ENCODE data around the gene L3MBTL3.
"Not testable (repeated sequence)": the region's sequence is repeated elsewhere in the genome, so short reads cannot be mapped to it uniquely, and the experiment has no call there.

L3MBTL3 gene

DNA sequence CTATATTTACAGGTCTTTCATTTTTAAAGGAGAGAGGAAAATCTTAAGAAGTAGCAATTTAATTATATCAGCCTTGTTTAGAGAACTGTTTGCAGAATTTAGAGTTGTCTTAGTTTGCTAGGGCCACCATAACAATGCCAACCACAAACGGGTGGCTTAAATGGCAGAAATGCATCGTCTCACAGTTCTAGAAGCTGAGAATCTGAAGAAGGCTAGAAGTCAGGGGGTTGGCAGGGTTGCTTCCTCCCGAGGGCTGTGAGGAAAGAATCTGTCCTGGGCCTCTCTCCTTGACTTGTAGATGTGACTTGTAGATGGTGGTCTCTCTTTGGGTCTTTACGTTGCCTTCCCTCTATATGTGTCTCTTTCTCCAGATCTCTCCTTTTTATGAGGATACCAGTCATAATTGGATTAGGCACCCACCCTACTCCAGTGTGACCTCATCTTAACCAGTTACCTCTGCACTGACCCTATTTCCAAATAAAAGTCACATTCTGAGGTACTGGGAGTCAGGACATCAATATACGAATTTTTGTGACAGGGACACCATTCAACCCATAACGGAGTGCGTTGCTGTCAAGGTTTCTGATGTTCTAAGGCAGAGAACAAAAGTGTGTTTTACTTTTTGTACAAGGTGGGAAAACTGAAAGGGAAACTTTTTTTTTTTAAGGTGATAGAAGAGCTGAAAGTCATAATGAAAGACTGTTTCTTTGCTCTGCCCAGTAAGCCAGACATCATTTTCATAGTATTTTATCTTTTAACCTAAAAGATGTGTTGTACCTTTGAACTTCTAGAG is 119.9 kb downstream of the L3MBTL3 start:
- DNase-seq = no peak

DNA sequence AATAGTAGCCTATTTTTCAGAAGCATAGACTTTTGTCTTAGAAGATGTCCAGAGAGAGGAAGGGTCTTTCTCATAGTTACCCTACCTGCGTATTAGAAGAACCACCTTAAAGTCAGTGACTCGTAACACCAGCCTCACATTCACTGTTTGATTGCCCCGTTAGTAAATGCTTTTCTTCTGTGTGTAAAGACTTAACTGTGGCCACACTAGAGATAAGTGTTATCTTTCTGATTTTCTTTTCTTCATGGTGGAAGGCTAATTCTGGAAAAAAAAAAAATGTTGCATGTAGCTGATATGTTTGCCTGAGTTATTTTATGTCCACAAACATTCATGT is 120.5 kb downstream of the L3MBTL3 start:
- DNase-seq = no peak

DNA sequence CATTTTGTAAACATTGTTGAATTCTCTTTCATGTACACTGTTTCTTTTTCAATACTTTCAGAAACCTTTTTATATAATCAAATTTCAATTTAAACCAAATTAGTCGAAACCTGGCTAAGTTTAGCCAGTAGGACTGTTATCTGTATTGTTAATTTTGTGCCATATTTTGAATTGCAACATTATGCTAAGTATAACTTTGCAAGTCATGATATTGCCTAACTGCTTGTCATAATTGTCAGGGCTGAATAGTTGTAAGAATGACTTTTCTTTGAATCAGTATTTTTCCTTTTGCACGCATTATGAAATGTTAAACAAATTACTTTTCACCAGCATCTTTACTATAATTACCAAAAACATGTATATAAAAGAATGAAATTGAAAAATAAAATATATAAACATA is 121.7 kb downstream of the L3MBTL3 start:
- no peak for DNase-seq

DNA sequence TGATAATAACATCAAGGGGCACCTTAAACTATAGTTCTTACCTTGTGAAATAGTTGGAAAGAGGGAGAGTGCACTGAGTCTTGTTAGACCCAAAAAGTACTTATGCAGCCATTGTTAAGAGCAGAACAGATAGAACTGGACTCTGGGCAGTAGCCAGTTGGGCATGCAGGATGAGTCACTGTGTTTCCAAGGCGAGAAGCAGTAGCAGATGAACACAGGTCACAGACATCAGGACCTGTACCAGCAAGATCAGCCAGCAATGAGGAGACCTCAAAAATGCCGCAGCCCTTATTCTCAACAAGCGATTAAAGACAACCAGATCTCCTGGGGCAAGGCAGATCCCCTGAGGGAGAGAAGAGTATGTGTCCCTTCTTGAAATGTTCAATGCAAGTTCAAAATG is 125.3 kb downstream of the L3MBTL3 start:
- DNase-seq = no peak

DNA sequence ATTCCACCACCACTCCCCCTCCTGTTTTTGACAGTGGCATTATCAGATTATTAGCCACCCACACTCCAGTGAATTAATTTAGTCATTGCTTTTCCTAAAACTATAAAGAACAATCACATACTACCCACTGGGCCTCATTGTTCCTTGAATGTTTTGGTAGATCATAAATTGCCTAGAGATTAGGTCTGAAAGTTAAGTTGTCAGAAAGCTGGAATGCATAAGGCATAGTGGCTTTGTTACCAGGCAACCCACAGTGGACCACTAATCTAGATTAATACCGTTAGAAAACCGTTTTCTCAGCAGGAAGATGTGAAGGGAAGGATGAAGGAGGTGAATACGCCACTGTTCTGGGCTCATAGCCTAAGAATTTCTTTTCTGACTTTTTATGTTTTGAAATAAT is 128.7 kb downstream of the L3MBTL3 start:
- DNase-seq = no peak

DNA sequence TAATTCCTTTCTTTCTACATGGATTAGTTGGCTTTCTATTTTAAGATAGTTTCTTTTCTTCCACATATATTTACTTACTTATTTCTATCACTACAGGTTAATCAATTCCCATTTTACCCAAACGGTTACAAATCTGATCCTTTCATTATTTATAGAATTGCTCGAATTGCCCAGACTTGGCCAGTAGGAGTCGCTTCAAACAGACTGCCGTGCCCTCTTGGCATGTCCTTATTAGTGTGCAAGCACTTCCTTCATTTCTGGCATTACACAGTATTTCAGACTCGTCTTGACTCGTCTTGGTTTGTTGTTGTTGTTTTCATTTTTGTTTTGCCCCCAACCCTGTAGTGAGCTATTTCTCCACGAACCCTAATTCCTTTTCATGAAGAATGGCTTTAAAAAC is 129.8 kb downstream of the L3MBTL3 start:
- DNase-seq = no peak

DNA sequence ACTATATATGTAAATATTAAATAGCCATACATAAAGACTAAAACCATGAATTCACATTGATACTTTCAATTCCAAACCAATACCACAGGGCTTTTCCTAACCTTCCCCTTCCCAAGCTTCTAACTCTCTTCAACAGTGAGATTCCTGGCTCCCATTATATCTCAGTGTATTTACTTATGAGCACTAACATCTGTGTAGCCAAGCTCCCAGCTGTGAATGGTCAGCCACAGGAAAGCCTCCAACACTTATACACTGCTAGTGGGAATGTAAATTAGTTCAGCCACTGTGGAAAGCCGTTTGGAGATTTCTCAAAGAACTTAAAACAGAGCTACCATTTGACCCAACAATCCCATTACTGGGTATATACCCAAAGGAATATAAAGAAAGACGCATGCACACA is 130.6 kb downstream of the L3MBTL3 start:
- DNase-seq = not testable (repeated sequence)

DNA sequence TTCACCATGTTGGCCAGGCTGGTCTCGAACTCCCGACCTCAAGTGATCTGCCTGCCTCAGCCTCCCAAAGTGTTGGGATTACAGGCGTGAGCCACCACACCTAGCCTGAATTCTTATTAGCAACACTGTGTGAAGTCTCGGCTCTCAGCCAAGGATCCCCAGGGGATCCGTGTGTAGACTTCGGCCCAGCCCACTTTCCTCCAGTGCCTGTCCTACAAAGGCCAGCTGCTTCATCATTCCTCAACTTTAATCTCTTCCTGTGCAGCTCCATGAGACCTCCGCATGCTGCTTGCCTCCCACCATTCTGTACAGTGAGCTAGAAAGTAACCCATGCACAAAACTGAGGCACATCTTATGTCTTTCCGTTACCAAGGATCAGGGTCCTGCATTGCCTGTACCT is 132.5 kb downstream of the L3MBTL3 start:
- no peak for DNase-seq

DNA sequence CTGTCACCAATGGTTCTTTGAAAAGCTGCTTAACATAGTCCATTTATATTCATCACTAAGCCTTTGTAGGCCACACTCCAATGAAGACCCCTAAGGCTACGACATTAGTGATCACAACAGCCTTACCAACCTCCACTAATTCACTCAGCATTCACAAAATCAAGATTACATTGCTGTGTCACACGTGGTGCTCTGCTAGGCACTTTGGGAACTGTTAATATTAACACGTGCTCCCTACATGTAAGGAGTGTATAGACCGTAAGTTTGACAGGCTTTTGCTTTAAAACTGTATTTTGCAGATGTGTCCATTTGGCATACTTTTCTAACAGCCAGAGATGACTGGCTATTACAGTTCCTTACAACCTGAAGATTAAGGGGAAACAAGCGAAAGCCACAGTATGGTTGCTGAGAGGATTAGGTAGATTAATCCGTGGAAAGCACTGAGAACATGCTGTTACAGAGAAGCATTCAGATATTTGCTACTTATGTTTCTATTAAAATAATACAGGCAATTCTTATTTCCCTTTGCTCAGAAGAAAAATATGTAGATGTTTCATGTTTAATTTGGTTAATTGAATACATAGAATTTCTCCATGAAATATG is 134.6 kb downstream of the L3MBTL3 start:
- no peak for DNase-seq

DNA sequence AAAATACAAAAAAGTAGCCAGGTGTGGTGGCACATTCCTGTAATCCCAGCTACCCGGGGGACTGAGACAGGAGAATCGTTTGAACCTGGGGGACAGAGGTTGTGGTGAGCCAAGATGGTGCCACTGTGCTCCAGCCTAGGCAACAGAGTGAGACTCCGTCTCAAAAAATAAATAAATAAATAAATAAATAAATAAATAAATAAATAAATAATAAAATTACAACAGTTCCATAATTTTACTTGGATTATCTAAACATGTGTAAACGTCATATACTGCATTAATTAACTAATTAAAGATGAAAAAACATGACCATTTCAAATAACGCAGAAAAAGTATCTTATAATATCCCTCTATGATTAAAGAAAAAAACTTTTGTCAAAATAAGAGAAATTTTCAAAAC is 138.5 kb downstream of the L3MBTL3 start:
- no peak for DNase-seq

DNA sequence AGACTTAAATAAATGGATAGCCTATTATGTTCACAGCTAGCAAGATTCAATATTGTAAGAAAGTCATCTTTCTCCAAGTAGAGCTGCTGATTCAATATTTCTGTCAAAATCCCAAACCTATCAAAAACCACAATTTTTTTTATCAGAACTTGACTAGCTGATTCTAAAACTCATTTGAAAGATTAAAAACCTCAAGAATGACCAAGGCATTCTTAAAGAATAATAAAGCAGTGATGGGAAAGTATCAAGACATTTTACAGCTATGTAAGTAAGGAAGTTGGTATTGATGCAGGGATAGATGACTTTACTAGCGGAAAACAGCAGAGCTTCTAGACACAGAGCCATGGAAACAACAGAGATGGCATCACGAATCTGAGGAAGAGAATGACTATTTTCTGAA is 139.7 kb downstream of the L3MBTL3 start:
- no peak for DNase-seq

DNA sequence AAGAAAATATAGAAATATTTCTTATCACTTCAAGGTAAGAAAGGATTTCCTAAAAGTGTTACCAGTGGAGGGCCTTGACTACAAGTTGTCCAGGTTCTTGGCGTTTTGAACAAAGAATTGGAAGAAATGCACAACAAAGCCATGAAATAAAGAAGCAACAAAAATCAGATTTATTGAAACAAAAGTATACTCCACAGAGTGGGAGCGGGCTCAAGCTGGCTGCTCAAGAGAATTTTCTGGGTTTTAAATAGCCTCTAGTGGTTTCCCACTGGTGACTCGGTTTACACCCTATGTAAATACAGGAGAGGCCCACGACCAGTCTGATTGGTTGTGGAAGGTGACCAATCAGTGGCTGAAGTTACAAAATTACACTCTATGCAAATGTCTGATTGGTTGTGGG is 140.2 kb downstream of the L3MBTL3 start:
- DNase-seq = no peak

DNA sequence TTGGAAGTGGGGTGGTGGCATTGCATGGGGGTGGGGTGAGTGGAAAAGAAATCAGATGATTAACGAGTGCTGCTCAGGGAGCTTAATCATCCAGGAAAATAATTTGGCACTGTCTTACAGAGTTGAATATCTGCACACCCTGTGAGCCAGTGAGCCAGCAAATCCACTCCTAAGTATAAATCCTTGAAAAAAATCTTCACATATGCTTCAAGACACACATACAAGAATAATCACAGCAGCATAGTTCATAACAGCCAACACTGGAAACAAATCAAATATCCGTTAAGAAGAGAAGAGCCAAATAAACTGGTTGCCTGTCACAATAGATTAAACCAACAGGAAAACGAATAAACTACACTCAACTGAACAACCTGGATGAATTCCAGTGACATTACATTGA is 141.6 kb downstream of the L3MBTL3 start:
- no peak for DNase-seq

DNA sequence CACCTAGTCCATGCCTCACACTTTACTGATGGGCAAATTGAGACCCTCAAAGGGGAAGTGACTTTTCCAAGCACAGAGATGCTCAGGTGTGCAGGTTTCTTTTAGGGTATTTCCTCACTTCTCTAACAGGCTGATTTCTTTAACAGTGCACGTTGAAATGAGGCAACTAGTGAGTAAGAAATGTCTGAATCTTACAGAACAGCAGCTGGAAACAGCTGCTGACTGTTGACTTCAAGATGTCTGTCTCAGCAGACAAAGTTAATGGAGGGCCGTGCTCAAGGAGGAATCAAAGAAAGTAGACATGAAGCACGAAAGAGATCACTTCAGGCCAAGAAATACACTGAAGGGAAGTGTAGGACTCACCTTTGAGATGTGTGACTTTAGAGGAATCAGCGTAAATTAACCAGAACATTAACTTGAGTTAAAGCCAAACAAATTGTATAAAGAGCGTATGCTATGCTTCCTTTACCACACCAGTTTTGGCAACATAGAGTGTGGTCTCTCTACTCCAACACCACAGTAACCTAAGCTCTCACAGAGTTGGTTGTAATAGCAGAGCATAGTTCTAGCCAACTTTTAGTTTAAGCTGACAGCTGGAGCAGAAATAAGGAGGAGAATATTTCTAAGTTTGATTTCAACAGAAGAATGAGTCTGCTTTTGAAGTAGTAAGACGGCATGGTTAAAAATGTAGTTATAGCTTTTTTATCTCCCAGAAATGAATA is 143.5 kb downstream of the L3MBTL3 start:
- DNase-seq = peak; percentile 5

DNA sequence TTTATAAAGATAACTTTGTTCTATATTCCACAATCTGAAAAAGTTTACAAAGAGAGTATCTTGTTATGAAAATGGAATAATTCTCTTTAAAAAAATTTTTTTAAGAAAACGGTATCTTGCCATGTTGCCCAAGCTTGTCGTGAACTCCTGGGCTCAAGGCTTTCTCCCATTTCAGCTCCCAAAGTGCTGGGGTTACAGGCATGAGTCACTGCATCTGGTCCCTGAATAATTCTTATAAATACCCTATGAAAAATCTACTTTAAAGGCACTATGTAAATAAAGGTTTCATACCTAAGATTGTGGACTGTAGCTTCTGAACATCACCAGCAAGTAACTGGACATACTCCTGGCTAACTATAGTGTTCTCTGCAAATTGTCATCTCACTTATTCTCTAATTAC is 144.0 kb downstream of the L3MBTL3 start:
- no peak for DNase-seq

DNA sequence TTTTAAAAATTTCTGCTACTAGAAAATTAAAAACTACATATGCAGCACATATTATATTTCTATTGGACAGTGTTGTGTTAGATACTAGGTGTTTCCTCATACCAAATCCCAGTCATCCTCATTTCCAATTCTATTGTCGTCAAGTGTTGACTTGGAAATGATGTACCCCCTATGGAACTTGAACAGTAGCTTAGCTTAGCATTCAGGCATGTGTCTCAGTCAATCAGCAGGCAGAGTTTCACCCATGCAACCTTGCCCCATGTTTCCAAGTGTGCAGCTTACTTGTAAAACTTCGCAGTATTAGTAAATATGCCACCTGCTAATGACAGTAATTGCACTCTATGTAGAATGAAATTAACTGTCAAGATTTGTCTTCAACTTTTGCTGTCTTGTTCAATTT is 144.9 kb downstream of the L3MBTL3 start:
- no peak for DNase-seq

DNA sequence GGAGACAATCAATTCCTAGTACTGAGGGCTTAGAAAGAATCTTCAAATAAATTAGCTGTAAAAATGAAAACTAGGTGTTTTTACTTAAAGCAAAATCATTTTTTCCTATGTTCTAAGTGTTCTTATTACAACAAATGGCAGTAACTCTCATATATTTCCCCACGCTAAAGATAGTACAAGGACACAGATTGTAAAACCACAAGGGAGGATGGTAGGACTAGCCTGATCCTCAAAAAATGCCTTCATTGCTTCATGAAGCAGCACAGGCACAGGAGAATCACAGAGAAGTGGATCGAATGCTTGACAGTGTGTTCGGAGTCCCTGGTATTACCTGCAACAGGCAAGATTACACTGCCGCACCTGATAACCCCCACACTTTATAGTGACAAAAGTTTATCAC is 145.9 kb downstream of the L3MBTL3 start:
- no peak for DNase-seq

DNA sequence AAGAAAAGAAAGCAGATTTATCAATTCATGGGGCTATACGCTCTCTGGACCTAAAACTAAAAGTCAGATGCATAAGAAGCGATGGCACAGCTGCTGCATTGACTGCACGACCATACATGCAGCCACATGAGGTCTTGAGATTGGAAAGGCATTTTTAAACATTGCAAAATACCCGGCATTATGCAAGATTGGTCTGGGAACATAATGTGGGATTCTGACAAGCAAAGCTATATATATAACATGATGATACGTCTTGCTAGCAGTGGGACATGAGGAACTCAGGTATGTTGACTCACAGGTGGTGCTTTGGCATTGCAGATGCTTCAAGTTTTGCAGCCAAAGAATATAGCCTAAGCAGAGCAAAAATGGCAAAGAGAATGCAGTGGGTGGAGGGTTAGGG is 149.3 kb downstream of the L3MBTL3 start:
- no peak for DNase-seq

DNA sequence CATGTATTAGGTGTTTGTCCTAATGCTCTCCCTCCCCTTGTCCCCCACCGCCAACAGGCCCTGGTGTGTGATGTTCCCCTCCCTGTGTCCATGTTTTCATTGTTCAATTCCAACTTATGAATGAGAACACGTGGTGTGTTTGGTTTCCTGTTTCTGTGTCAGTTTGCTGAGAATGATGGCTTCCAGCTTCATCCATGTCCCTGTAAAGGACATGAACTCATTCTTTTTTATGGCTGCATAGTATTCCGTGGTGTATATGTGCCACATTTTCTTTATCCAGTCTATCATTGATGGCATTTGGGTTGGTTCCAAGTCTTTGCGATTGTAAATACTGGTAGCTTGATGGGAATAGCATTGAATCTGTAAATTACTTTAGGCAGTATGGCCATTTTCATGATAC is 151.8 kb downstream of the L3MBTL3 start:
- DNase-seq = not testable (repeated sequence)

DNA sequence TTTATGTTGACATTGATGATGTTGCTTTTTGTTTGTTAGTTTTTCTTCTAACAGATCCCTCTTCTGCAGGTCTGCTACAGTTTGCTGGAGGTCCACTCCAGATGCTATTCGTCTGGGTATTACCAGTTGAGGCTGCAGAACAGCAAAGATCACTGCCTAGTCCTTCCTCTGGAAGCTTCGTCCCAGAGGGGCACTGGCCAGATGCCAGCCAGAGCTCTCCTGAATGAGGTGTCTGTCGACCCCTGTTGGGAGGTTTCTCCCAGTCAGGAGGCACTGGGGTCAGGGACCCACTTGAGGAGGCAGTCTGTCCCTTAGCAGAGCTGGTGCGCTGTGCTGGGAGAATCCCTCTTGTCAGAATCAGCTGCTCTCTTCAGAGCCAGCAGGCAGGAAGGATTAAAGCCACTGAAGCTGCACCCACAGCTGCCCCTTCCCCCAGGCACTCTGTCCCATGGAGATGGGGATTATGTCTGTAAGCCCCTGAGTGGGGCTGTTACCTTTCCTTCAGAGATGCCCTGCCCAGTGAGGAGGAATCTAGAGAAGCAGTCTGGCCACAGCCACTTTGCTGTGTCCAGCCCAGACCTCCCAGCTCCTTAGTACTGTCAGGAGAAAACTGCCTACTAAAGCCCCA is 155.1 kb downstream of the L3MBTL3 start:
- not testable (repeated sequence) for DNase-seq

DNA sequence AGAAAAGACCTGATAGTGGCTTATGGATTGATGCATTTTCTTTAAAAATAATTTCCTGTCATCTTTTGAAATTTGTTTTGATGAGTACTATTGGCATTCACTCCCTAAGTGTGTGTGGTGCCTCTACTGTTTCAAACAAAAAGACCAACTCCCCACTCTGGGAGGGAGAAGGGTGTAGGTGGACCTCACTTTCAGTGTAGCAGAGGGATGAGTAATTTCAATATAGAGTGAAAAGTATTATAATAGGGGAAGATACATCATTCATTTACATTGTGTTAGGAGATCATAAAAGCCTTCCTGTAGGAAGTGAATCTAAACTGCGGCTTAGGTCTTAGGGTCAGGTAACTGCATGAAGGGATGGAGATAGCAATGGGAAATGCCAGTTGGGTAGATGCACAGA is 158.0 kb downstream of the L3MBTL3 start:
- DNase-seq = no peak

DNA sequence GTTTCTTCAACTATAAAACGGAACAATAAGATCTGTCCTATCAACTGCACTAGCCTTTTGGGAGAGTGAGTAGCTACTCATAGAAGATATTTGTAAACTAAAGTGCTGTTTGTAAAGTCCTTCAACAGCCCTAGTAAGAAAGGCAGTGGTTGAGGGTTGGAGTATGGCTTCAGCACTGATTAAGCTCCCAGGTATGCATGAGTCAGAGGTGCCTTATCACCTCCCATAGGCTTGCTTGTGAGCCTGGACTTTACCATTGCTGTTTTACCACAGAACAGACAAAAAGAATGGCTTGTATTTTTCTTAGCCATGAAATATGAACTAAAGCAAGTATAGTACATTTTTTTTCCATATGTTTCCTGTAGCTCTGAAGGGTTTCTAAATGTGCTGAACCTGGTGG is 160.3 kb downstream of the L3MBTL3 start:
- DNase-seq = no peak

DNA sequence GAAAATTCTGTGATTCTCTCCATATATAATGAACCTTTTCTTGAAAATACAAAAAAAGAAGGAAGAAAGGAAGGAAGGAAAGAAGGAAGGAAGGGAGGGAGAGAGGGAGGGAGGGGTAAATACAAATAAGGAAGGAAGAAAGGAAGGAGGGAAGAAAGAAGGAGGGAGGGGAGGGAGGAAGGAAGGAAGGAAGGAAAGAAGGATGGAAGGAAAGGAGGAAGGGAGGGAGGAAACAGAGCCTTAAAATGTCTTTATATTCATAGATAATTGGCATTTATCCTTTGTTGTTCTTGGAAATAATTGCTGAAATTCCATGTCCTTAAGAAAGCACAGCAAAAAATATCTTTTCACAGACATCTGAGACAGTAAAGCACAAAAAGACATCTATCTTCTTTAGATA is 164.1 kb downstream of the L3MBTL3 start:
- DNase-seq = no peak
